Effector CD4-positive, alpha-beta T cell (primary cell): Measurements from ENCODE around the gene RXFP4.

Source experiments
- DNase-seq: peaks from one replicate; pipeline ENCODE4 v3.0.0-alpha.2; 2020

Gene RXFP4

DNA sequence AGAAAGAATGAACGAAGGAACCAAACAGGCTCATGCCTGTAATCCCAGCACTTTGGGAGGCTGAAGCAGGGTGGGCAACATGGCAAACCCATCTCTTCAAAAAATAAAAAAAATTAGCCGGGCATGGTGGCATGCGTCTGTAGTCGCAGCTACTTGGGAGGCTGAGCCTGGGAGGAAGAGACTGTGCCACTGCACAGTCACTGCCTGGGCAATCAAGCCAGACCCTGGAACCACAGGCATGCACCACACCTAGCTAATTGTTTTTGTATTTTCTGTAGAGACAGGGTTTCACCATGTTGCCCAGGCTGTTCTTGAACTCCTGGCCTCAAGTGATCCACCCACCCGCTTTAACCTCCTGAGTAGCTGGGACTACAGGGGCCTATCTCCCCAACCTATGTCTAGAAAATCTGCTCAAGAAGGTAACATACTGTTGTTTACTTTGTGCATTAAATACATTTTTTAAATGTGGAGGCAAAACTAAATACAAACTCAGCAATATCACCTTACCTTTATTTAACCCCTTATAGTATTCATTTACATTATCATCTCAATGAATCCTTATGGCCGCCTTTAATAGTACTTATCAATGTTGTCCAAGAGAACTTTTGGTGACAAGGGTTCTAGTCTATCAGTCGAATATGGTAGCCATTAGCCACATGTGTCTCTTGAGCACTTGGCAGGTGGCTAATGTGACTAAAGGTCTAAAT lies 10.0 kb upstream of the RXFP4 start:
- no peak for DNase-seq

DNA sequence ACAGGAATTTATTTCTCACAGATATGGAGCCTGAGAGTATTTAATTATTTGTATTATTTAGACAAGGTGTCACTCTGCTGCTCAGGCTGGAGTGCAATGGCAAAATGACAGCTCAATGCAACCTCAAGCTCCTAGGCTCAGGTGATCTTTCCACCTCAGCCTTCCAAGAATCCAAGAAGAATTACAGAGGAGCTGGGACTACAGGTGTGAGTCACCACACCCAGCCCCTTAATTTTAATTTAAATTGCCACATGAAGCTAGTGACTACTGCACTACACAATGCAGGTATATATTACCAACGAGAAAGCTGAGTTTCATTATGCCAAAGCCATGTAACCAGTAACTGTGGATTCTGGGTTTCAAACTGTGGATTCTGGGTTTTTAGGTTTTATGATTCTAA lies 9.4 kb upstream of the RXFP4 start:
- DNase-seq, result no peak

DNA sequence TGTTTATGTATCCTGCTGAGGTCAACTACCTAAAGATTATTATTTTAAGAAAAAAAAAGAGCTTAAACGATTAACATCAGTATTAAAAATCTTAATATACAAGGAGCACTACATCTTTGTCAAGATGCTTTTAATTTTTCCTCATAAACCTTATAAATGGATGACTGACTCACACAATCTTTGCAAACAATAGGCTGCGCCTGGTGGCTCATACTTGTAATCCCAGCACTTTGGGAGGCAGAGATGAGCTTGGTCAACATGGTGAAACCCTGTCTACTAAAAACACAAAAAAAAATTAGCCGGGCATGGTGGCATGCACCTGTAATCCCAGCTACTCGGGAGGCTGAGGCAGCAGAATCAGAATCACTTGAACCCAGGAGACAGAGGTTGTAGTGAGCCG lies 9.0 kb upstream of the RXFP4 start:
- DNase-seq, result no peak

DNA sequence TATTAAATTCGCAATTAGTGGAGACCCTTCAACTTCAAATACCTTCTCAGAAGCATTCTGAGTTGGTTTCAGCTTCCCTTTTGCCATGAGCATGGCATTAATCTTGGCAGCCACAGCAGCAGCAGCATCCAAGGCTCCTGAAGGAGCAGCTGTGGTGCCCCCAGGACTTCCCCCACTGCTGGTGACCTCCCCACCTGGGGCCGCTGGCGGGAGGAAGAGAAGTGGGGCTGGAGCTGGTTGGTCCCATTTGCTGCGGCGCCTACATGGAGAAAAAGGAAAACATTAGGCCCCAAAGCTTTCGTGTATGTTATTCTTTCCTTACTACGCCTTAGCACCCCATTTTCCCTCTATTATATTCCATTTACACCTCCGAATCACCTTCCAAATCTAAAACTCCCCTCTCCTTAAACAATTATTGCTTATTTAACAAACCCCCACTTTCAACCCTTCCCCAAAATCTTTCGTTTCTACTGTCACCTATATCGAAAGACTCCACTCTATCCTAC lies 7.8 kb upstream of the RXFP4 start:
- DNase-seq, result no peak

DNA sequence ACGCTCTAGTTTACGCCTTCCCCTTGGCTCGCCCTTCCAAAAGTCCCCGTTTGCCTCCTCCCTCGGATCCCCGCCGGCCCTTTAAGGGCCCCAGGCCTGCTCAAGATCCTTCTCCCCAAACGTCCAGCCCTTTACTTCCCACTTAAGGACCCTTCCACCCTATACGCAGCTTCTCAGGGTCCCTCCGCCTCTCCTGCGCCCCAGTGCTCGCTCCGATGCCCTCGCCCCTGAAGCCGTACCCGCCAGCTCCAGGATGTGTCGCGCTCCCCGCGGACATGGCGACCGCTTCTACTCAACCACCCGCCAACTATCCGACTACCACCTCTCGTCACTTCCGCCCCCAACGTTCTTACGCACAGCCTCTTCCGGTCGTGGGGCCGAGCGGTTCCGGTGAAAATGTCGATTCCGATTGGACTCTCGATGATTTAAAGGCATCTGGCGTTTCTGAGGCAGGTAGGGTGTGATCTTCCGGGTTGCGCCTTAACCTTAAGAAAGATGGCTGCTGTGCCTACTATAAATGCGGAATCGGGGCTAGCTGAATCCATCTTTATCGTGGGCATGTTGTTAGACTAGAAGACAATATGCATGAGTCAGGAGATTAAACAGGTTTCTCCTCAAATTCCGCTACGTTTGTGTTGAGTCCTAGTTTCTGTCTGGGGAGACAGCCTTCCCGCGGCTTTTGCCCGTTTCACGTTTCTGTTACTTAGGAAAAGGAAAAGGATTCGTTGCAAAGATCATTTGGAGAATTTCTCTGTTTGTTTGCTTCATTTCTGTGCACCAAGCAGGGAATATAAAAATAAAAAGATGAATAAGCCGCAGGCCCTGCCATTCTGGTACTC lies 7.1 kb upstream of the RXFP4 start, which contains the start of gene KHDC4:
TSS of gene KHDC4 (minus strand) at position 317 of the 839 bp plus-strand sequence. CDS start at position 277, 40 bp downstream.
- DNase-seq, result peak; percentile 91

DNA sequence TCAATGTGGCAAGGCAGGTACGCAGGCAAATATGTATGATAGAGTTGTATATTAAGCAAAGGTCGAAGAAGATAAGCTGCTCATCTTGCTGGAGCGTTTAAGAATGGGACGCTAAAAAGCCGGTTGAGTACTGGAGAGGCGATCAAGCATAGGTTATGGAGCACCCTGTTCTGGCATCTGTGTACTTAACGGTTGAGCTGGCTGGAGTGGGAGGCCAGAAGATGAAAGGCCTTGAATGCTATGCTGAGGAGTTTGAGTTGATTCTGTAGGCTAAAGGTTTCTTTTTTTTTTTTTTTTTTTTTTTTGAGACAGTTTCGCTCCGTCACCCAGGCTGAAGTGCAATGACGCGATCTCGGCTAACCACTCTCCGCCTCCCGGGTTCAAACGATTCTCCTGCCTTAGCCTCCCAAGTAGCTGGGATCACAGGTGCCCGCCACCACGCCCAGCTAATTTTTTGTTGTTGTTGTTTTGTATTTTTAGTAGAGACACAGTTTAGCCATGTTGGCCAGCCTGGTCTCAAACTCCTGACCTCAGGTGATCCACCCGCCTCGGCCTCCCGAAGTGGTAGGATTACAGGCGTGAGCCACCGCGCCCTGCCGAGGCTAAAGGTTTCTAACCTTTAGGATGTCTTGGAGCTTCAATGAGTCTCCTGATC lies 6.4 kb upstream of the RXFP4 start:
- DNase-seq, result no peak

DNA sequence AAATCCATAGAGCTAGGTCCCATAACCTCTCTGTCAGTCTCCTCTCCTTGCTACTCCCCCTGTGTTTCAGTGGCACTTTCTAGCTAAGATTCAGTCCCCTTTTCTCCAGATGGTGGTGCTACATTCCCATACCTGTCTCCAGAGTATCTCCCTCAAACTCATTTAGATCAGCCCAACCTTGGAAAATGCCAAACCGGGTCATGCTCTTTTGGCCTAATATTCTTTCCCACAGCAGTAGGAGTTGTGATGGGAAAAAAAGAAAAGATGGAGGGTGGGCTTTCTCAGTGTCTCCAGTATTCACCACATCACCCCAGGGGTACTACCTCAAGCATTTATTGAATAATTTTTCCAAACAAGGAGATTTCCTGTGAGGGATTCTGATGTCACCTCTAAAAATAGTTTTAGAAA lies 3.2 kb upstream of the RXFP4 start:
- DNase-seq, result no peak

DNA sequence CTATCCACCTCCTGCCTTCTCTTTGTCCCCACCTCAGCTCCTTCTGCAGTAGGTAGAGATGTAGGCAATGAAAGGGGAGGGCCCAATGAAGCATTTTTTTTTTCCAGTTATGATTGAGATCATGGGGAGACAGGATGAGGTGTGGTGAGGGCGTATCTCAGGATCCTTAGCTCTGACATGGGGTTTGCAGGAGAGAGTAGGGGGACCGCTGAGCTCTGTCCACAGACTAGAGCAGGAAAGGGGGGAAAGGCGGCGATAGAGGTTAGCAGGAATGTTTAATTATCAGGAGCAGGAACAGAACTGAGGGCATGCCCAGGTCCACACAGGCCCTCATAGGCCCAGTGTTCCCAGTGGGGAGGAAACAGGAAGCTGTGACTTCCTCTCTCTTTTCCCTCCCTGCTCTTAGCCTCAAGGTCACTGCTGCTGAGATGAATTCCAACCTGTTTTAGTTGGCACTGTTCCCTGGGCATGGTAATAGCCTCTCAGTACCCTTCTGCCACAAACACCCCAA lies 901 bp upstream of the RXFP4 start:
- no peak for DNase-seq

DNA sequence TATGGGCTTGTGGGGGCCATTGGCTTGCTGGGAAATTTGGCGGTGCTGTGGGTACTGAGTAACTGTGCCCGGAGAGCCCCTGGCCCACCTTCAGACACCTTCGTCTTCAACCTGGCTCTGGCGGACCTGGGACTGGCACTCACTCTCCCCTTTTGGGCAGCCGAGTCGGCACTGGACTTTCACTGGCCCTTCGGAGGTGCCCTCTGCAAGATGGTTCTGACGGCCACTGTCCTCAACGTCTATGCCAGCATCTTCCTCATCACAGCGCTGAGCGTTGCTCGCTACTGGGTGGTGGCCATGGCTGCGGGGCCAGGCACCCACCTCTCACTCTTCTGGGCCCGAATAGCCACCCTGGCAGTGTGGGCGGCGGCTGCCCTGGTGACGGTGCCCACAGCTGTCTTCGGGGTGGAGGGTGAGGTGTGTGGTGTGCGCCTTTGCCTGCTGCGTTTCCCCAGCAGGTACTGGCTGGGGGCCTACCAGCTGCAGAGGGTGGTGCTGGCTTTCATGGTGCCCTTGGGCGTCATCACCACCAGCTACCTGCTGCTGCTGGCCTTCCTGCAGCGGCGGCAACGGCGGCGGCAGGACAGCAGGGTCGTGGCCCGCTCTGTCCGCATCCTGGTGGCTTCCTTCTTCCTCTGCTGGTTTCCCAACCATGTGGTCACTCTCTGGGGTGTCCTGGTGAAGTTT lies 550 bp downstream of the RXFP4 start:
- DNase-seq, result no peak

DNA sequence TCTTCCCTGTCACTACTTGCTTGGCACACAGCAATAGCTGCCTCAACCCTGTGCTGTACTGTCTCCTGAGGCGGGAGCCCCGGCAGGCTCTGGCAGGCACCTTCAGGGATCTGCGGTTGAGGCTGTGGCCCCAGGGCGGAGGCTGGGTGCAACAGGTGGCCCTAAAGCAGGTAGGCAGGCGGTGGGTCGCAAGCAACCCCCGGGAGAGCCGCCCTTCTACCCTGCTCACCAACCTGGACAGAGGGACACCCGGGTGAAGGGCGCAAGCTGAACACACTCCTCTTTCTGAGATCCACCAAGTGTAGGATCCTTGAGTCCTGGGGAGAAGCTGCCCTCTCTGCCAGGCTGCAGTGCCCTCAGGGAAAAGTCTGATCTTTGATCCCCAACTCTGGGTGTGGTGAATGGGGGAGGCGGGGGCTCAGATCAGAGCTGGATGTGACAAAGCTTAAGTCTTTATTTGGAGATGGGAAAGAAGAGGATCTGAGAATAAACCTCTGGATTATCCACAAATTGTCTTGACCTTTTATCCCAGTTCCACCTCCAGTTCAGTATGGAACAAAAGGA lies 1.2 kb downstream of the RXFP4 start:
- no peak for DNase-seq

DNA sequence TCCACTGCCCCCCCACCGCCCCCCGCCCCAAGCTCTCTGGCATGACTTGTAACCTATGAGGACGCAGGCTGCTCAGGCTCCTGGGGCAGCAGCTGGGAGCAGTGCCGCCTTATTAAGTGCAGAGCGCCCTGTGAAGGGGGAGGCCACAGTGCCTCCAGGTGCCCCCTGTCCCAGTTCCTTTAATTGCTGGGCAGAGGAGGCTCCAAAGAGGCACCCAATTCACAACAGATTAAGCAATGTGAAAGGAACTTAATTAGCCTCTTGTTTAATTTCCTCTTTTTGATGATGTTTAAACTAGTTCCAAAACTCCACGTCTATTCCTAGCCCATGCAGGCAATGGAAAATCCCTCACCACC lies 3.0 kb downstream of the RXFP4 start:
- no peak for DNase-seq

DNA sequence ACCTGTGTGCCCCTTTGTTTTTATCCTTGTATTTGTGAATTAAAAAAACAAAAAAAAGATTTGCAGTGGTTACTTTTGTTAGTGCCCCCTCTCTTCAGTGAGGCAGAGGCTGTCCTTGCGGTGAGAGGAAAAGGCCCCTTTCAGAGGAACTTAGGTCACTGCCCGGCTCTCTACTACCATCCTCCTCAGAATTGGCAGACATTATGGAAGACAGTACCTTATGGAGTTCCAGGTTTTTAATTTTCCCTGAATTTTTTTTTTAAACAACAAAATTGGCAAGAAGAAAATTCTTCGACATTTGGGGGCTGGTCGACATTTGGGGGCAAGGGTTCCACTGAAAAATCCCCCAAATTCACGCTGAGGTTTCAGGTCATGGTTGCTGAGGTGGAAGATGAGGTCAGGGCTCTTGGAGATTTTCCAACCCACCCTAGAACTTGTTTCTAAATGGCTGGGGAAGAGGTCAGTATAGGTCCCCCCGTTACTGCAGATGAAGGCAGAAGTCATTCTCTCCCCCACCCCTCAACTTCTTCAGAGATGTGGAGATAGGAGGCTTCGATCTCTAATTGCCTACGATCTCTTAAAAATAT lies 5.3 kb downstream of the RXFP4 start:
- DNase-seq, result no peak

DNA sequence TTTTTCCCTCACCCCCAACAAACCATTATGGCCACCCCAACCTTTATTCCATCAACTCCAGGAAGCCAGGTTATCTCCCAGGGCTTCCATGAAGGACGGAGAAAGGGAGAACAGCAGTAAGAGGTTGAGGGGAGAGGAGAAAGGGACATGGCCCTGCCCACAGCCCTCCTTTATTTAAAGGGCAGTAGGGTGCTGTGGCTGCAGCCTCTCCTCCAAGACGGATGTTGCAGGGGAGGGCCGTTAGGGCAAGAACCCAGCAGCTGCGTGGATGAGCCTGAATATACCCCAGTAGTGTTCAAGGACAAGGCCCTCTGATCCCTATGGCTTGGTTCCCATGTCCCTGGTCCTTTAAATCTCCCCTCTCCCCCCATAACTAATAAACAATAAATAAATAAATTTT lies 5.9 kb downstream of the RXFP4 start:
- DNase-seq, result no peak

DNA sequence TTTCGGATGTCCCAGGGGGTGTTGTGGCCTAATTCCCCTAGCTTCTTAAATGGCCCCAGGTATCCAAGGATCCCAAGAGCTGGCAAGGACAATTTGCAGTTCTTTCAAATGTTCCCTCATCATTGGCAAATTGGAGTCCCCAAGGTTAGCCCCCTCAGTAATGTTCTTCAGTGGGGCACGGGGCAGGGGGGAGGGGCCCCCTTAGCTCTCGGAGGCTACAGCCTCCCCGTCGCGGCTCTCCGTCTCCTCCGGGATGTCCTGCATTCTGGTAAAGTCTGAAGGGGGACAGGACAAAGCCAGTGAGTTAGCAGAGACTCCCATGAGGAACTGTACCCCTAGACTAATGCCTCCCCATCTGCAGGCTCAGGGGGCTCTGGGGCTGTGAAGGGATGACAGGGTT lies 6.3 kb downstream of the RXFP4 start:
- no peak for DNase-seq

DNA sequence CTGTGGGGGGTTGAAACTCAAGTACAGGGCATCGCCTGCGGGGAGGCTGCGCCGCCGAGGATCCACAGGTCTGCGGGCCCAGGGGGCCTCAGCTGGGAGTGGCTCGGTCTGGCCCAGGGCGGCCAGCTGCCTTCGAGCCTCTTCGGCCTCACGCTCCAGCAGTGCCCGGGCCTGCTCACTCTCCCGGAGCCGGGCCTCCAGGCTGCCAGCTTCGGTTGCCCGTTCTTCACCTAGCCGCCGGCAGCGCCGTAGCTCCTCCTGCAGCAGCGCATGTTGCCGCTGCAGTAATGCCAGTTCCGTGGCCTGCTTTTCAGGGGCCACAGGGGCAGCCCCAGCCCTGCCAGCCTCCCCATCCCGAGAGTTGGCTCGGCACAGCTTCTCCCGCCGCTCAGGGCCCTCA lies 9.4 kb downstream of the RXFP4 start:
- DNase-seq, result no peak

DNA sequence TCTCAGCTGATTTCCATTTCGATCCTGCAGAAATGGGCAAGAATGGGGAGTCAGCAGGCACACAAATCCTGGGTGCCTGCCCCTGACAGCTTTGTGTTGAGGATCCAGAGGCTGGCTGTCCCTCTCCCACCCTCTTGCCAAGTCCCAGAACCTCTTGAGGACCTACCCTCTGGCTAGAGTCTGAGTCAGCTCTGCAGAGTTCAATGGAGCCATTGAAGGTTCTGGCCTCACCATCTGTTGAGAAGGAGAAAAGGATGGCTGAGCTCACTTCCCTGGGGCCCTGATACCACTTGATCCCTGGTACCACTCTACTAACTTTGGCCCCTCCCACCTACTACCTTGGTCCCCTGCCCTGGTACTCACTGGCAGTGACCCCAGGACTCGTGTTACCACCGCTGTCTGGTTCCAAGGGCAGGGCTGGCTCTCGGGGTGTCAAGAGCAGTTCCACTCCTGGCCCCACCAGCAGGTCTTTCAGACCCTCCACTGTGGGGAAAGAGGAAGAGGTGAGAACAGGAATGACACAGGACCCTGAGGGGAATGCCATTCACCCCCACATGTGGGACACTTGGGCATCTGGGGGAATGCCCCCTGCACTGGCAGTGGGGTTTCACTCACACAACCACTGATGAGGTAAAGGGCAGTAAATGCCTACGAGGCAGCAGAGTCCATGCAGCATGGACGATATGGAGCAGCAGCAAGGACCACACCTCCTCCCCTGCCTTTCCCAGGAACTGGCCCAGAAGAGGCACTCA lies 10.5 kb downstream of the RXFP4 start:
- DNase-seq, result no peak

DNA sequence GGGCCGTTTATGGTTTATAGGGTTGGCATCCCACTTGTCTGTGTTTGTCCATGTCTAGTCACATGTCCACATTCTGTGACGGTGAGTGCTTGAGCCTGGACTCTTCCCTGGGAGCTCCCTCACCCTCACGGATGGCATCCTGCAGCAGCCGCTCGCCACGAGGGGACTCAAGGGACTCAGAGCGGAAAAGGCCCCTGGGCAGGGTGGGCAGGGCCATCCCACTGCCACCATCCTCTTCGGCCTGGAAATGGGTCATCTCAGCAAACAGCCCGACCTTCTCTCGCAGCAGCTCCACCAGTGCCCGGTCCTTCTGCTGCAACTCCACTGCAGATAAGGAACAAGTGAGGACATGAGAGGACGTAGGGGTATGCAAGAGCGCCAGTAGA lies 11.1 kb downstream of the RXFP4 start:
- no peak for DNase-seq

DNA sequence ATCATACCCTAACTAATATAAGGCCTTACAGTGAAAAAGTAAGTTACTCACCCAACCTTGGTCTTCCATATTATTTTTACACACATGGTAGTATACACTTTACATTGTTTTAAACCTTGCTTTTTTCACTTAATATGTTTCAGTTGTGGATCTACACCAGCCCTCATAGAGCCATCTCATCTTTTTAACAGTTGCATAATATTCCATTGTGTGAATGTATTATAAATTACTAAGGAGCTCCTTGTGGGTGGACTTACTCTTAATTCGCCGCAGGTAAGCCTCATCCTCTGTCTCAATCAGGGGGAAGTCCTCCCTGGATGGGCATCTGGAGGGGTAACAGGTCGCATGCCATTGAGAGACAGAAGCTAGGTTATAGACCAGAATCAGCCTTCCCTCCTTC lies 13.2 kb downstream of the RXFP4 start:
- DNase-seq, result no peak

DNA sequence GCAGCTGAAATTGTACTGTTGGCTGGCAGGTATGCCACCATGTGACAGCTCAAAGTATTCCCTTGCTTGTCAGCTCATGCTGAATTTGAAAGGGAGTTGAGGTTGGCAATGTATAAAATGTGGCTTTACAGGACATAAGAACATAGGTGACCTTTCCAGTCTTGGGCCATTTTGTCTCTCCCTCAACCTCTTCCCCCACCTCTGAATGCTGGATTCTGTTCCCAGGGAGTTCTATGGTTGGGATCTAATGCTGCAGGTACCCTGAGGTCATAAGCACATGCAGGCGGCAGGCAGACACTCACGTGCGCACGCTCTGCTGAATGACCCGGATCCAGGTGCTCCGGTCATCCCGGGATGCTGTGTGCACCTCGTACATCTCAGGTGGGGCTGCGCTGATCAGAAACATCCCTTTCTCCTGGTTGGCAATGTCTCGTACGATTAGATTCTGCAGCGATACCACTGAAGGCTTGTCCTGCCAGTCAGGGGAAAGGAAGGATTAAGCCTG lies 16.0 kb downstream of the RXFP4 start:
- DNase-seq, result no peak

DNA sequence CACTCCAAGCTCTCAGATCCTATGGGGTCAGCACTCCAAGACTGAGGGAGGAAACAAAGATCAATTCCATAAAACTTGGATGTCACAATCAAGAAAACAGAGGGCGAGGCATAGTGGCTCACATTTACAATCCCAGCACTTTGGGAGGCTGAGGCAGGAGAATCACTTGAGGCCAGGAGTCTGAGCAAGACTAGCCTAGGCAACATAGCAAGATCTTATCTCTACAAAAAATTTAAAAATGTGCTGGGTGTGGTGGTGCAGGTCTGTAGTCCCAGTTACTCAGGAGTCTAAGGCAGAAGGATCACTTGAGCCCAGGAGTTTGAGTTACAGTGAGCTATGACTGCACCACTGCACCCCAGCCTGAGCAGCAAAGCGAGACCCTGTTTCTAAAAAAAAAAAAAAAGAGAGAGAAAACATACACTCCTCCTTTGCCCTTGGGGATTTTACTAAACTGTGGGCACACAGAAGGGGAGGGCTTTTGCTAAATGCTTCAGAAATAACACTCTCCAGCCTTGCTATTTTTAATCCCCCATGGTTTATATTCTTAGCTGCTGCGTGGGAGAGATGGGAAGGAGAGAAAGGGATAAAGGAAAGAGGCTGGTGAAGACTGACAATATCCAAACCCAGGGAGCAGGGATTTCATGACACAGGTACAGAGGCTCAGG lies 18.8 kb downstream of the RXFP4 start:
- DNase-seq, result no peak

DNA sequence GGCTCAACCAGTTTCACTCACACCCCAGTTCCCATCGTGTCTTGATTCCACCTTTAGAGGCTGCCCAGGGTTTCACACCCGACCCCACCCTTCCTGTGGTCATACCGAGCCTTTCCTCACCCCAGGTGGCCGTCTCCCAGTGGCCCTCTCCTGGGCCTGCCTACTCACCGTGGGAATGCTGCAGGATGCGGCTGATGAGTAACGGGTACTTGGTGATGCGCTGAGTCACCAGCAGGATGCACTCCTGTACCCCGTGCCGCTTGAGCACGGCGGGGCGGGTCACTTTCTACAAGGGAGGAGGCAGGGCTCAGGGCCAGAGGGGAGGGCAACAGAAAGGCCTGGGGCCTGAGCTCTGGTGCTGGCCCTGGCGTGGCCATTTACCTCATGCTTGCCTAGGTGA lies 20.5 kb downstream of the RXFP4 start:
- no peak for DNase-seq
